Measurements from ENCODE around the gene COL27A1. TPM values are rescaled to one million over a fixed set of nuclear protein-coding genes. Genes with fewer than 3 reads are reported as not detected.

The COL27A1 gene
- total RNA-seq, 1 donor from 2014 or later = 4.3 TPM

DNA sequence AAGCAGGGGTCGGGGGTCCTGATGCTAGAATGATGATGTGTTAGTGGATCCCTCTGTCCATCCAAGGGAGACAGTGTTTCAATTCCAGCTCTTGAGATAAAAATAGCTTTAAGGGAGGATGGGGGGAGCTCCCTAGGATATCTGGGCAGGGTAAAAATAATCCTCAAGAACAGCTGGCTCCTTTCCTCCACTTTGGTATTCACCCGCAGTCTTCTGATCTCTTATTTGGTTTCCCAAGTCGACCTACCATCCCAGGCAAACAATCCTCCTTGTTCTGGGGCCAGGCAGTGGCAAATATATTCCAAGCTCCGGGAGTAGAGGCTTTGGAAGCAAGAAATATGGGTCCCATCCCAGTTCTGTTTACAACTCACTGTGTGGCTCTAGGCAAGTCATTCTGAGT, 14.5 kb upstream of the COL27A1 start:
- Mint-ChIP-seq H3K27me3 (ENCODE audit: insufficient read depth, low read depth) (peaks cover 6% of the 10 kb centered on the region), H3K27ac (no peak overlapping the region), H3K4me1 (no peaks in the 10 kb centered on the region), H3K9me3 (peaks cover 4% of the 10 kb centered on the region), H3K36me3 (no peaks in the 10 kb centered on the region), H3K4me3 (no peak overlapping the region)
- Histone ChIP-seq H3F3A (ENCODE audit: low read depth) (no peaks in the 10 kb centered on the region), H3K79me2 (ENCODE audit: low read depth) (no peaks in the 10 kb centered on the region), H3K4me1 (no peaks in the 10 kb centered on the region), H2AFZ (replicated peaks) (no peak overlapping the region), H3K36me3 (no peaks in the 10 kb centered on the region), H4K20me1 (ENCODE audit: low read depth) (no peaks in the 10 kb centered on the region), H3K9ac (no peak overlapping the region), H3K27ac (no peak overlapping the region), H3K9me3 (ENCODE audit: low read depth) (no peaks in the 10 kb centered on the region), H3K4me2 (no peak overlapping the region), H3K27me3 (no peaks in the 10 kb centered on the region), H3K4me3 (no peak overlapping the region)
- TF ChIP-seq EZH2phosphoT487 (IDR thresholded peaks at IDR 0.05) (no peak), EZH2 (IDR thresholded peaks at IDR 0.05) (no peak)
- TF ChIP-seq, protein P1, sequence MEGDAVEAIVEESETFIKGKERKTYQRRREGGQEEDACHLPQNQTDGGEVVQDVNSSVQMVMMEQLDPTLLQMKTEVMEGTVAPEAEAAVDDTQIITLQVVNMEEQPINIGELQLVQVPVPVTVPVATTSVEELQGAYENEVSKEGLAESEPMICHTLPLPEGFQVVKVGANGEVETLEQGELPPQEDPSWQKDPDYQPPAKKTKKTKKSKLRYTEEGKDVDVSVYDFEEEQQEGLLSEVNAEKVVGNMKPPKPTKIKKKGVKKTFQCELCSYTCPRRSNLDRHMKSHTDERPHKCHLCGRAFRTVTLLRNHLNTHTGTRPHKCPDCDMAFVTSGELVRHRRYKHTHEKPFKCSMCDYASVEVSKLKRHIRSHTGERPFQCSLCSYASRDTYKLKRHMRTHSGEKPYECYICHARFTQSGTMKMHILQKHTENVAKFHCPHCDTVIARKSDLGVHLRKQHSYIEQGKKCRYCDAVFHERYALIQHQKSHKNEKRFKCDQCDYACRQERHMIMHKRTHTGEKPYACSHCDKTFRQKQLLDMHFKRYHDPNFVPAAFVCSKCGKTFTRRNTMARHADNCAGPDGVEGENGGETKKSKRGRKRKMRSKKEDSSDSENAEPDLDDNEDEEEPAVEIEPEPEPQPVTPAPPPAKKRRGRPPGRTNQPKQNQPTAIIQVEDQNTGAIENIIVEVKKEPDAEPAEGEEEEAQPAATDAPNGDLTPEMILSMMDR (IDR thresholded peaks at IDR 0.05) = no peak
- no peak for DNase-seq (ENCODE audit: low spot score)

- no peak overlapping the region for H3K4me2 ChIP-seq
- no peaks in the 10 kb centered on the region for H3K36me3 Mint-ChIP-seq
- H3K79me2 ChIP-seq (ENCODE audit: low read depth) = no peaks in the 10 kb centered on the region
- H4K20me1 ChIP-seq (ENCODE audit: low read depth) = no peaks in the 10 kb centered on the region
- no peaks in the 10 kb centered on the region for H3K27me3 ChIP-seq
- H3K9ac ChIP-seq = no peak overlapping the region
- H3K9me3 Mint-ChIP-seq = peaks cover 4% of the 10 kb centered on the region
- H3K27me3 Mint-ChIP-seq (ENCODE audit: insufficient read depth, low read depth) = peaks cover 9% of the 10 kb centered on the region
- DNase-seq (ENCODE audit: low spot score) = no peak
- no peaks in the 10 kb centered on the region for H3K9me3 ChIP-seq (ENCODE audit: low read depth)
- H3K27ac Mint-ChIP-seq = no peak overlapping the region
- no peak overlapping the region for H3K27ac ChIP-seq
- no peaks in the 10 kb centered on the region for H3K36me3 ChIP-seq
- H3K4me3 ChIP-seq = no peak overlapping the region
- no peak overlapping the region for H2AFZ ChIP-seq (replicated peaks)
- TF ChIP-seq, protein P1 (IDR thresholded peaks at IDR 0.05) = no peak
- TF ChIP-seq EZH2 (IDR thresholded peaks at IDR 0.05) (no peak), EZH2phosphoT487 (IDR thresholded peaks at IDR 0.05) (no peak)
- H3K4me1 ChIP-seq = no peaks in the 10 kb centered on the region
- H3F3A ChIP-seq (ENCODE audit: low read depth) = no peaks in the 10 kb centered on the region
- H3K4me3 Mint-ChIP-seq = no peak overlapping the region
- H3K4me1 Mint-ChIP-seq = no peaks in the 10 kb centered on the region
These were observed 13.6 kb upstream of the COL27A1 start for GRCh38 chr9:114141553-114142402.

- H2AFZ ChIP-seq (replicated peaks) = no peak overlapping the region
- no peak overlapping the region for H3K9ac ChIP-seq
- peaks cover 14% of the 10 kb centered on the region for H3K27me3 Mint-ChIP-seq (ENCODE audit: insufficient read depth, low read depth)
- DNase-seq (ENCODE audit: low spot score) = no peak
- H4K20me1 ChIP-seq (ENCODE audit: low read depth) = no peaks in the 10 kb centered on the region
- TF ChIP-seq EZH2phosphoT487 (IDR thresholded peaks at IDR 0.05) (no peak), EZH2 (IDR thresholded peaks at IDR 0.05) (no peak)
- TF ChIP-seq, protein P1 (IDR thresholded peaks at IDR 0.05) = no peak
- no peaks in the 10 kb centered on the region for H3K9me3 ChIP-seq (ENCODE audit: low read depth)
- no peaks in the 10 kb centered on the region for H3K36me3 ChIP-seq
- H3K36me3 Mint-ChIP-seq = no peaks in the 10 kb centered on the region
- H3K4me1 ChIP-seq = no peaks in the 10 kb centered on the region
- H3K4me1 Mint-ChIP-seq = no peaks in the 10 kb centered on the region
- H3K79me2 ChIP-seq (ENCODE audit: low read depth) = no peaks in the 10 kb centered on the region
- H3K4me3 ChIP-seq = no peak overlapping the region
- no peak overlapping the region for H3K27ac Mint-ChIP-seq
- H3K9me3 Mint-ChIP-seq = peaks cover 2% of the 10 kb centered on the region
- no peaks in the 10 kb centered on the region for H3F3A ChIP-seq (ENCODE audit: low read depth)
- no peaks in the 10 kb centered on the region for H3K27me3 ChIP-seq
- no peak overlapping the region for H3K4me2 ChIP-seq
- H3K4me3 Mint-ChIP-seq = no peak overlapping the region
- H3K27ac ChIP-seq = no peak overlapping the region
These were observed 12.1 kb upstream of the COL27A1 start for GRCh38 chr9:114143234-114143633.
